Fibroblast of lung (primary cell): ENCODE results near the gene TMCC3. TPM values are rescaled to one million over a fixed set of nuclear protein-coding genes. Genes with fewer than 3 reads are reported as not detected.
"Not testable (repeated sequence)": the region's sequence is repeated elsewhere in the genome, so short reads cannot be mapped to it uniquely, and the experiment has no call there.

Experiments used
- DNase-seq, 2 donors: peaks; one replicate each; pipeline versions ENCODE4 v3.0.0 to v3.0.0-alpha.2; 2010; ENCODE audit warnings: low read depth in 2 of 2
- H2AFZ ChIP-seq: 2 replicates; pipeline ENCODE4 v1.5.1; 2012; ENCODE audit warnings: low read length, control low read depth, inconsistent platforms
- H3K27ac ChIP-seq: 2 replicates; pipeline ENCODE4 v1.5.1; 2011; ENCODE audit warnings: low read length, control low read depth; ENCODE audit not compliant: insufficient read depth
- H3K27me3 ChIP-seq: 2 replicates; pipeline ENCODE4 v1.5.1; 2011; ENCODE audit warnings: mild to moderate bottlenecking, low read length; ENCODE audit not compliant: control insufficient read depth, insufficient read depth
- H3K36me3 ChIP-seq: 2 replicates; pipeline ENCODE4 v1.5.1; 2011; ENCODE audit warnings: low read length; ENCODE audit not compliant: control insufficient read depth, insufficient read depth
- H3K4me1 ChIP-seq: 2 replicates; pipeline ENCODE4 v1.5.1; 2011; ENCODE audit warnings: low read length; ENCODE audit not compliant: control insufficient read depth, insufficient read depth; ENCODE audit errors: extremely low read depth
- H3K4me2 ChIP-seq: 2 replicates; pipeline ENCODE4 v1.5.1; 2011; ENCODE audit warnings: low read length, control low read depth; ENCODE audit not compliant: insufficient read depth; ENCODE audit errors: extremely low read depth
- H3K4me3 ChIP-seq, 4 experiments: fragments of 200-600 bp in 1 of 4; sonication (generic) in 1 of 4; replicated peaks in 1 of 4; 2 replicates each; pipeline ENCODE4 v1.5.1; 2011 to 2016; ENCODE audit warnings: low read length in 4 of 4, low read depth in 3 of 4, mild to moderate bottlenecking in 3 of 4, control low read depth in 2 of 4, inconsistent platforms in 1 of 4, mixed read lengths in 1 of 4; ENCODE audit not compliant: insufficient read depth in 1 of 4; ENCODE audit errors: control extremely low read depth in 1 of 4
- H3K79me2 ChIP-seq: 2 replicates; pipeline ENCODE4 v1.5.1; 2012; ENCODE audit warnings: mild to moderate bottlenecking, low read length, inconsistent platforms; ENCODE audit not compliant: control insufficient read depth, insufficient read depth
- H3K9ac ChIP-seq: 2 replicates; pipeline ENCODE4 v1.5.1; 2011; ENCODE audit warnings: mild to moderate bottlenecking, low read length, control low read depth; ENCODE audit not compliant: insufficient read depth
- H3K9me3 ChIP-seq: 2 replicates; pipeline ENCODE4 v1.5.1; 2012; ENCODE audit warnings: low read depth, low read length; ENCODE audit not compliant: control insufficient read depth, insufficient read depth
- H4K20me1 ChIP-seq: 2 replicates; pipeline ENCODE4 v1.5.1; 2011; ENCODE audit warnings: low read length; ENCODE audit not compliant: control insufficient read depth, insufficient read depth; ENCODE audit errors: extremely low read depth
- EZH2 ChIP-seq: IDR thresholded peaks from 2 replicates; pipeline ENCODE4 v1.5.1; 2012; ENCODE audit warnings: low read length, control low read depth, mild to moderate bottlenecking; ENCODE audit errors: missing control alignments
- polyA plus RNA-seq, 2 donors: library from polyadenylated mRNA; depleted of rRNA in 1 of 2; stranded (reverse) in 1 of 2; unstranded in 1 of 2; fragments of >200 nt; gene quantifications; 2 replicates each; pipeline ENCODE4 v1.2.1, GENCODE V29; 2011 to 2012; ENCODE audit warnings: missing spikeins in 1 of 2
- total RNA-seq: library from RNA; depleted of rRNA; stranded (reverse); fragments of >200 nt; gene quantifications from 2 replicates; pipeline ENCODE4 v1.2.1, GENCODE V29; 2014
- TF ChIP-seq, protein P1 (sequence below), 2 donors: IDR thresholded peaks in 1 of 2; conservative IDR thresholded peaks in 1 of 2; 1 replicate in 1 of 2; 2 replicates in 1 of 2; pipeline ENCODE4 v1.5.1; 2011 to 2012; ENCODE audit warnings: low read length in 2 of 2, control low read depth in 1 of 2, inconsistent platforms in 1 of 2, low read depth in 1 of 2, mild to moderate bottlenecking in 1 of 2

The TMCC3 gene
- total and polyA plus RNA-seq, 2 donors (not counting 1 experiment from before 2014, with no cell fraction given): 0.22 to 0.33 TPM

DNA sequence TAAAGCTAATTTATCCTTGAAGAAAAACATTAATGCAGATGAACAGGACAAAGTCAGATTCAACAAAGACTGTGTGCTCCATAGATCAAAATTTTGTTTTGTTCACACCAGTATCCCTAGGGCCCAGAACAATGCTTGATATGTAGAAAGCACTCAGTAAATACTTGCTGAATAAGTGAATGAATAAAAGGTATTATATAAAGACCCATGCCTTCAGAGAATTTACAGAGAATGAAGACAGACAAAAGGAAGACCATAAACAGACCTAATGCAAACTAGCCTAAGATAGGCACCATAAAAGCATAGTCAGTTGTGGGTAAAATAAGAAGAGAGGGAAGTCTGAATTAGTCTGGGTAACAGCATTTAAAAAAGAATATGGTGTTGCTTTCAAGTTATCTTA, 47.3 kb upstream of the TMCC3 start:
- no peak overlapping the region for H3K27ac ChIP-seq
- TF ChIP-seq, protein P1, sequence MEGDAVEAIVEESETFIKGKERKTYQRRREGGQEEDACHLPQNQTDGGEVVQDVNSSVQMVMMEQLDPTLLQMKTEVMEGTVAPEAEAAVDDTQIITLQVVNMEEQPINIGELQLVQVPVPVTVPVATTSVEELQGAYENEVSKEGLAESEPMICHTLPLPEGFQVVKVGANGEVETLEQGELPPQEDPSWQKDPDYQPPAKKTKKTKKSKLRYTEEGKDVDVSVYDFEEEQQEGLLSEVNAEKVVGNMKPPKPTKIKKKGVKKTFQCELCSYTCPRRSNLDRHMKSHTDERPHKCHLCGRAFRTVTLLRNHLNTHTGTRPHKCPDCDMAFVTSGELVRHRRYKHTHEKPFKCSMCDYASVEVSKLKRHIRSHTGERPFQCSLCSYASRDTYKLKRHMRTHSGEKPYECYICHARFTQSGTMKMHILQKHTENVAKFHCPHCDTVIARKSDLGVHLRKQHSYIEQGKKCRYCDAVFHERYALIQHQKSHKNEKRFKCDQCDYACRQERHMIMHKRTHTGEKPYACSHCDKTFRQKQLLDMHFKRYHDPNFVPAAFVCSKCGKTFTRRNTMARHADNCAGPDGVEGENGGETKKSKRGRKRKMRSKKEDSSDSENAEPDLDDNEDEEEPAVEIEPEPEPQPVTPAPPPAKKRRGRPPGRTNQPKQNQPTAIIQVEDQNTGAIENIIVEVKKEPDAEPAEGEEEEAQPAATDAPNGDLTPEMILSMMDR (conservative IDR thresholded peaks at IDR 0.05 in 1 of 2, IDR thresholded peaks at IDR 0.05 in 1 of 2; ENCODE audit: low read depth in 1 of 2, low read length in 2 of 2): no peak
- no peak overlapping the region for H3K4me3 ChIP-seq
- H3K36me3 ChIP-seq: no peaks in the 10 kb centered on the region
- no peak for DNase-seq
- H3K9me3 ChIP-seq: no peaks in the 10 kb centered on the region
- H3K4me1 ChIP-seq: no peaks in the 10 kb centered on the region
- H3K79me2 ChIP-seq: no peaks in the 10 kb centered on the region
- H4K20me1 ChIP-seq: no peaks in the 10 kb centered on the region
- H3K4me2 ChIP-seq: no peak overlapping the region
- H2AFZ ChIP-seq: no peak overlapping the region
- no peak overlapping the region for H3K9ac ChIP-seq
- H3K27me3 ChIP-seq: peaks cover 10% of the 10 kb centered on the region

DNA sequence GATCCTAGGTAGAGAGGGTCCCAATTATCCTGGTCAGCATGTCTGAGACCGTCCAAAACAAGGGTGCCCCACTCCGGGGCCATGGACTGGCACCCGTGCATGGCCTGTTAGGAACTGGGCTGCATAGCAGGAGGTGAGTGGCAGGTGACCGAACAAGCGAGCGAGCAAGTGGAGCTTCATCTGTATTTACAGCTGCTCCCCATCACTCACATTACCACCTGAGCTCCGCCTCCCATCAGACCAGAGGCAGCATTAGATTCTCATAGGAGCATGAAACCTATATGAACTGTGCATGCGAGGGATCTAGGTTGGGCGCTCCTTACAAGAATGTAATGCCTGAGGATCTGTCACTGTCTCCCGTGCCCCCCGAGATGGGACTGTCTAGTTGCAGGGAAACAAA, 44.4 kb upstream of the TMCC3 start:
- H3K27me3 ChIP-seq: peaks cover 3% of the 10 kb centered on the region
- no peaks in the 10 kb centered on the region for H3K9me3 ChIP-seq

DNA sequence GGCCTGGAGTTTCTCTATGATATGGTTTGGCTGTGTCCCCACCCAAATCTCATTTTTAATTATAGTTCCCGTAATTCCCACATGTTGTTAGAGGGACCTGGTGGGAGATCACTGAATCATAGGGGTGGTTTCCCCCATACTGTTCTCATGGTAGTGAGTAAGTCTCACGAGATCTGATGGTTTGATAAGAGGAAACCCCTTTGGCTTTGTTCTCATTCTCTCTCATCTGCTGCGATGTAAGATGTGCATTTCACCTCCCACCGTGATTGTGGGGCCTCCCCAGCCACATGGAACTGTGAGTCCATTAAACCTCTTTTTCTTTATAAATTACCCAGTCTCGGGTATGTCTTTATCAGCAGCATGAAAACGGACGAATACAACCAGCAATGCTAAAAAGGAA, 42.5 kb upstream of the TMCC3 start:
- not testable (repeated sequence) for H3K79me2 ChIP-seq

More for the DNA sequence above, 44.4 kb upstream of the TMCC3 start:
- Histone ChIP-seq H3K4me3 (no peak overlapping the region), H4K20me1 (no peaks in the 10 kb centered on the region), H3K79me2 (no peaks in the 10 kb centered on the region), H3K9ac (no peak overlapping the region), H3K36me3 (no peaks in the 10 kb centered on the region), H3K4me2 (no peak overlapping the region), H3K27ac (no peak overlapping the region), H3K4me1 (no peaks in the 10 kb centered on the region), H2AFZ (no peak overlapping the region)
- DNase-seq: no peak
- TF ChIP-seq, protein P1 (conservative IDR thresholded peaks at IDR 0.05 in 1 of 2, IDR thresholded peaks at IDR 0.05 in 1 of 2; ENCODE audit: low read depth in 1 of 2, low read length in 2 of 2): no peak
- TF ChIP-seq EZH2: no peak

More for the DNA sequence above, 42.5 kb upstream of the TMCC3 start:
- not testable (repeated sequence) for H3K27ac ChIP-seq, H3K36me3 ChIP-seq, H3K4me3 ChIP-seq, DNase-seq, H4K20me1 ChIP-seq, H3K4me1 ChIP-seq, H2AFZ ChIP-seq, H3K27me3 ChIP-seq, H3K4me2 ChIP-seq, H3K9ac ChIP-seq, H3K9me3 ChIP-seq
